ENCODE results near the gene IRAG1.

DNA sequence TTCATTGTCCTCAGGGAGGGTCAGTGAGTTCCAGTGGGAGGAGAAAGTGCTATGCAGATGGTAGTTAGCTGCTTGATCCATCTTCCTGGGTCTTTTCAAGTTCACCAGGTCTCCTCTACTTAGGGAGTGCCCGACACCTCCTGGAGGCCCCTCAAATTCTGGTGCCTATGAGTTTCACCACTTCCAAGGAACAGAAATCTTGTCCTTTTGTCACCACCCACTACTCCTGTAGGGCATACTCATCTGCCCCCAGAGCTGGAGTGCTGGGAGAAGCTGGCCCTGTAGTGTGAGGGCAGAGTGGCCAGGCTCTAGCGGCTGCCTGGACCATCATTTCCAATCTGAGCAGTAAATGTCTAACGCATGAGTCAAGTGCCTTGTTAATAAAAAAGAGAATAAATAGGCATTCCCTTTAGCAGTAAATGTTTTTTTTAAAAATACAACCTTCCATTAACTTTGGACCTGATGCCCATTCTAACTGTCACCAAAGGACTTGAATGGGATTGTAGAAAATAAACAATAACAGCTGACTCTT lies 12.5 kb downstream of the IRAG1 start:
- no peak for TF ChIP-seq GATA3 (IDR thresholded peaks at IDR 0.05; ENCODE audit: low read depth, low read length)
- no peak for TF ChIP-seq GATA2 (IDR thresholded peaks at IDR 0.05; ENCODE audit: low read depth, low read length)

Data from SH-SY5Y (cell line).